Measurements from ENCODE around the gene B3GAT2. TPM values are rescaled to one million over a fixed set of nuclear protein-coding genes. Genes with fewer than 3 reads are reported as not detected.

B3GAT2 gene
- total RNA-seq, 1 experiment from 2014 or later: 0.05 TPM

GRCh38 chr6:70813885-70814284, 143.0 kb downstream of the B3GAT2 start:
- no peak for TF ChIP-seq TCF7L2 (IDR thresholded peaks at IDR 0.05; ENCODE audit: low read depth, low read length)
- TF ChIP-seq POLR2AphosphoS5 (IDR thresholded peaks at IDR 0.05; ENCODE audit: low read depth, low read length): no peak
- no peak for TF ChIP-seq REST (IDR thresholded peaks at IDR 0.05; ENCODE audit: insufficient read depth in 1 of 2, low read depth in 2 of 2, low read length in 1 of 2)
- no peak for TF ChIP-seq CTCF (IDR thresholded peaks at IDR 0.05)
- no peak for TF ChIP-seq SIN3A (IDR thresholded peaks at IDR 0.05; ENCODE audit: borderline replicate concordance, insufficient read depth, low read depth, low read length)
- DNase-seq (ENCODE audit: low read depth, low spot score) (no peak), ATAC-seq (no peak)
- Histone ChIP-seq H3K27ac (ENCODE audit: low read length) (no peak overlapping the region), H3K4me1 (ENCODE audit: control insufficient read depth, insufficient read depth, low read length) (no peaks in the 10 kb centered on the region), H3K27me3 (ENCODE audit: control insufficient read depth, insufficient read depth, low read length) (no peaks in the 10 kb centered on the region), H3K9me3 (ENCODE audit: control insufficient read depth, insufficient read depth, low read depth, low read length) (no peaks in the 10 kb centered on the region), H3K36me3 (ENCODE audit: control insufficient read depth, insufficient read depth, low read length) (no peaks in the 10 kb centered on the region), H3K4me3 (ENCODE audit: low read depth in 2 of 2, low read length in 2 of 2) (no peak overlapping the region)
- ChIA-PET POLR2A (no interaction called here), CTCF (no interaction called here)
- in situ Hi-C loops (cut with HindIII; ENCODE audit: low pct_unique_long_range_greater_than_20kb, low sequenced_read_pairs): no loop called here
- intact Hi-C loops (cut with micrococcal nuclease; ENCODE audit: unreplicated experiment): no loop called here
- BruUV-seq (replicated peaks): no TSS peak

- TF ChIP-seq POLR2AphosphoS5 (IDR thresholded peaks at IDR 0.05; ENCODE audit: low read depth, low read length) (no peak), CTCF (IDR thresholded peaks at IDR 0.05) (no peak), TCF7L2 (IDR thresholded peaks at IDR 0.05; ENCODE audit: low read depth, low read length) (no peak), SIN3A (IDR thresholded peaks at IDR 0.05; ENCODE audit: borderline replicate concordance, insufficient read depth, low read depth, low read length) (no peak), REST (IDR thresholded peaks at IDR 0.05; ENCODE audit: insufficient read depth in 1 of 2, low read depth in 2 of 2, low read length in 1 of 2) (no peak)
- POLR2A ChIA-PET: no interaction called here
- no TSS peak for BruUV-seq (replicated peaks)
- intact Hi-C loops (cut with micrococcal nuclease; ENCODE audit: unreplicated experiment): no loop called here
- in situ Hi-C loops (cut with HindIII; ENCODE audit: low pct_unique_long_range_greater_than_20kb, low sequenced_read_pairs): no loop called here
- H3K4me3 ChIP-seq (ENCODE audit: low read depth in 2 of 2, low read length in 2 of 2): no peak overlapping the region
- no peaks in the 10 kb centered on the region for H3K27me3 ChIP-seq (ENCODE audit: control insufficient read depth, insufficient read depth, low read length)
- H3K36me3 ChIP-seq (ENCODE audit: control insufficient read depth, insufficient read depth, low read length): no peaks in the 10 kb centered on the region
- CTCF ChIA-PET: no interaction called here
- DNase-seq (ENCODE audit: low read depth, low spot score) (no peak), ATAC-seq (no peak)
- H3K27ac ChIP-seq (ENCODE audit: low read length): no peak overlapping the region
- no peaks in the 10 kb centered on the region for H3K4me1 ChIP-seq (ENCODE audit: control insufficient read depth, insufficient read depth, low read length)
- no peaks in the 10 kb centered on the region for H3K9me3 ChIP-seq (ENCODE audit: control insufficient read depth, insufficient read depth, low read depth, low read length)
These were observed 145.1 kb downstream of the B3GAT2 start for GRCh38 chr6:70811788-70812187.
